HL-60/S4 treated with retinoic acid at 250 ng/mL for 4 days and 3 days (cell line): Measurements from ENCODE around the gene PCMTD2.

Experiments used
- in situ Hi-C: fragments of 300-500 bp; cut with MboI; formaldehyde crosslinking; loops from 2 replicates; pipeline ENCODE4 v1.7.0; 2022; ENCODE audit warnings: low sequenced_read_pairs

The PCMTD2 gene

GRCh38 chr20:64238115-64238825 lies 17.3 kb upstream of the PCMTD2 start:
- in situ Hi-C loops = no loop called here

GRCh38 chr20:64238851-64239387 lies 16.6 kb upstream of the PCMTD2 start:
- in situ Hi-C loops = no loop called here

DNA sequence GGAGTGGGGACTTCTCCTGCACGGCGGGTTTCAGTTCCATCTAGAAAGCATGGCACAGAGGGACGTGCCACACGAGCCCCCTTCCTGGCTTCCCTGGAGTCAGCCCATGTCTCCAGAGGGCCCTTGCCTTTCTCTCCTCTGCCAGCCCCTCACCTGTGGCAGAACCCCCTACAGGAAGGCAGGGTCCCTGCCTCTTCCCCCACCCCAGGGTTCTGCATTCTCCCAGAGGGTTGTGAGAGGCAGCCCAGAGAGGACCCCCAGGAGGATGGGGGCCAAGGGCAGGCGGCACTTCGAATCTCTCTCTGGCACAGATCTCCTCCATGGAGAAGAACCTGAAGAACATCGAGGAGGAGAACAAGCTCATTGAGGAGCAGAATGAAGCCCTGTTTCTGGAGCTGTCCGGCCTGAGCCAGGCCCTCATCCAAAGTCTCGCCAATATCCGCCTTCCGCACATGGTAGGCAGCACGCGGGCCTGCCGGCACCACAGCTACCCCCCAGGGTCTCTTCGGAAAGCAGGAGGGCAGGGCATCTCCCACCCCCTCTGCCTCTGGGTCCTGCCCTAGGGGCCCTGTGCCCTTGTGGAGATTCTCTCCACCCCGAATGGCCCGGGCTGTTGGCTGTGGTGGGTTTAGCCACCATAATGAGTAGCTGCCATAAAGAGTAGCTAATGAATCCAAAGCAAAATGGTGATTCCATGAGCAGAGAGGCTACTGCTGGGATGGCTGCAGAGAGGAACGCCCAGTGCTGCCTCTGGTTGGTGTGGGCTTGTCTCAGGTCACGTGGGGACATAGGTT lies 15.9 kb upstream of the PCMTD2 start:
- in situ Hi-C loops = no loop called here

GRCh38 chr20:64240243-64241015 lies 15.1 kb upstream of the PCMTD2 start:
- in situ Hi-C loops = no loop called here

GRCh38 chr20:64241061-64241460 lies 14.5 kb upstream of the PCMTD2 start:
- in situ Hi-C loops = no loop called here

DNA sequence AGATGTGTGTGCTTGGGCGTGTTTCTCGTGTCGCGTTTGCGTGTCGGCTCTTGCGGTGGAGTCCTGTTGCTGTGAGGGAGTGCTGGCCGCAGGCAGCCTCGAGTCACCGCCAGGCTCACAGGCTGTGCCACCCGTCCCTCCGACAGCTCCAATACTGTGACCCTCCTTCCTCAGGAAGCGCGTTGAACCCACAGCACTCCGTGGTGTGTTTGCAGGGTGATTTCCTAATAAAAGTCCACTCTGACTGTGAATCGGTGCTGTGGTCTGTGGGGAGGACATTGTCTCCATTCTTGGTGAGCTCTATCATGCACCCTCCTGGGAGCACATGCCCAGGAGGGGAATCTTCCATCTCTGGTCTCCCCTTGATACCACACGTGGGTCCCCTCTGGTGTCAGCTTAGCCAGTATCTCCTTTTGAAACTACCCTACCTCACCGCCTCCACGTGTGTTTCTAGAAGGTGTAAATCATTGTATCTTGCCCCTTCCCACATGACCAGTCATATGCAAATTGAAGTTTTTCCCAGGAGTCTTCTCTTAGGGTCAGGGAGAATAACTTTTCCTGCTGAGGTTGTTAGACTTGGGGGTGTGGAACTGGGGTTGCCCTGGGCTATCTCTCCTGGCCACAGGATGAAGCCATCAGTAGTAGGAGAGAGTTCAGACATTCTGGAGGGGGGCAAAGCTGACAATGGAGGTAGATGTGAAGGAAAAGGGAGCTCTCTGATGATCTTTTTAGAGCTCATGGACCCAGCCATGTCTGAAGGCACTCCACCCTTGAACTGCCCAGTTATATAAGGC lies 13.3 kb upstream of the PCMTD2 start:
- in situ Hi-C loops = no loop called here

- in situ Hi-C loops = no loop called here
Observed at GRCh38 chr20:64242797-64243475, 12.6 kb upstream of the PCMTD2 start.

GRCh38 chr20:64244281-64244805 lies 11.2 kb upstream of the PCMTD2 start:
- in situ Hi-C loops = no loop called here

DNA sequence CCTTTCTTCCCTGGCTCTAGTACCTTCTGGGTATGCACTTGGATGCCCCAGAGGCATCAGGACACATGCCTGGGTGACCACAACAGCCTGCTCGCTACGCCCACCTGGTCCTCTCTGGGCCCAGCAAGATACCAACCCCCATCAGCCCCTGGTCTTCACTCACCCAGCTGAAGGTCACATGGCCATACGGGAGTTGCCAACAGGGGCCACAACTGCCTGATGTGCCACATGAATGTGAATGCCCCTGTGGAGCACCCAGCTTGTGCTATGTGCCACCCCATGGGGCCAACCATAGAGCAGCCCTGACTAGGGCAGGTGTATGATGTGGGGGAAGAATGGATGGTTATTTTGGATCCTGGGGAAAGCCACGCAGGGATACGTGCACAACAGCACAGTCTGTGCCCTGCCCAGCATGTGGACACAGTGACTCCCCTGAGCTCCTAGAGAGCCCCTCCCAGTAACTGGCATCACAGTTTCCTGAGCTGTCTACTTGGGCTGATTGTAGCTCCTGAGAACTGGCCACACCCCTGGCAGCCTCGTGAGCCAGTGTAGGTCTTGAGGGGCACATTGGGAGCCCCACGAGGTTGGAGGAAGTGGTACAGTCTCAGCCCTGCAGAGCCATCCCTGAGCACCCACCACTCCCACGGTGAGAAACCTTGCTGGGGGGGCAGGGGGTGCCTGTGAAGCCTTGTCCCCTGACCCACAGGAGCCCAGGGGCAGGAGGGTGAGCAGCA lies 10.5 kb upstream of the PCMTD2 start:
- in situ Hi-C loops = no loop called here

- in situ Hi-C loops = no loop called here
Observed at GRCh38 chr20:64245746-64246595, 9.6 kb upstream of the PCMTD2 start.

DNA sequence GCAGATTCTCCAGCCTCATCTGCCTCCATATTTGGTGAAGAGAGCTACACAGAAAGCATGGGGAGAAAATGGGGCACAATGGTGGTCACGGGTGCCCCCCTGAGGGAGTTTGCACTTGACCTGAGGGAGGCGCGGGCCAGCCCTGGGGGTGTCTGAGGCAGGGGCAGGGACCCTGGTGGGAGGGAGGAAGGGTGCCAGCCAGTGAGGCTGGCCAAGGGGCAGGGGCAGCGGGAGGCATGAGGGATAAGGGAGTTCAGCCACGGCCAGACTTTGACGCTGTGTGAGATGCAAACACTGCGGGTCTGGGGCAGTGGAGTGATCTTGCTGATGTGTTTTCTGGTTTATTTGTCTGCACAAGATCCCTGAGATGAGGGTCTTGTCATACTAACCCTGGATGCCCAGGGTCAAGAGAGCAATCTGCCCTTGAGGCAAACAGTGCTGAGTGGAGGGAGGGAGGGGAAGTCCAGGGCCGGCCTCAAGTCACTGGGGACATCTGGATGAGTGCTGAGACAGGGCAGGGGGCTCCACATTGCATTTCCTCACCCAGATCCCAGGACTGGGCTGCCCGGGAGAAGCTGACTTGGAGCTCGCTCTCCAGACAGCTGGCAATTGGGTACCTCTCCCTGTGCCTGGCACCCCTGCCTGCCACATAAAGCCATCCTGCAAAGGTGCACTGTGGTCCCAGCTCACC lies 8.8 kb upstream of the PCMTD2 start:
- in situ Hi-C loops = no loop called here

DNA sequence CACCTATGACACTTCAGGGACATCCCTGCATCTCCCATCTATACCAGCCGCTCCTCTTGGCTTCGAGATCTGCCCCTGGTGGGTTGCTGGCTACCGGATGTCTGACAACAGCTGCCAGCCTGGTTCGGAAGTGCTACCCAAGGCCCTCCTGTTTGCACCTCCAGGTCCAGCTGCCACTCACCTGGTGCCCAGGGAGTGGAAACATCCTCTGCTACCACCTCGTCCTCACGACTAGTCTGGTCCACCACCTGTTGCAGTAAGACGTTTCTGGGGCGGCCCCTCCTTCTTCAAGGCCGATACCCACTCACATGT lies 8.3 kb upstream of the PCMTD2 start:
- in situ Hi-C loops = no loop called here

GRCh38 chr20:64247970-64248841 lies 7.3 kb upstream of the PCMTD2 start:
- in situ Hi-C loops = no loop called here

- in situ Hi-C loops = no loop called here
Observed at GRCh38 chr20:64250027-64250426, 5.5 kb upstream of the PCMTD2 start.

GRCh38 chr20:64253000-64253383 lies 2.6 kb upstream of the PCMTD2 start:
- in situ Hi-C loops = no loop called here

DNA sequence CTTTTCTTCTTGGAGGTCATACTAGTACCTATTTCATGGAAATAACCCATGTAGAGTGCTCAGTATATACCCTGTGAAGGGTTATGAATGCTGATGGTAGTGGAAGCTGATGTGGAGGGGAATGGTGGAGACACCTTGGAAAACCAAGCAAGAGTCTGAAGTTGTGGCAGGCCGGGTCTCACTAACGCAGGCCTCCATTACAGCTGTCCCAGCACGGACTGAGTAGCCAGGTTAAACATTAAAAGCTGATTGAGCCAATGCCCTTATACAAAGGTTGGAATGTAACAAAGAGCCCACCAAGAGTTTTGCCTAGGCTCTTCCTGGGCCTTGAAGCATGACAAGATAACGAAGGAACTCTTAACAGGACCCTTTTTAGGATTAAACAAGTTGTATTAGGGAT lies 2.1 kb upstream of the PCMTD2 start:
- in situ Hi-C loops = no loop called here

DNA sequence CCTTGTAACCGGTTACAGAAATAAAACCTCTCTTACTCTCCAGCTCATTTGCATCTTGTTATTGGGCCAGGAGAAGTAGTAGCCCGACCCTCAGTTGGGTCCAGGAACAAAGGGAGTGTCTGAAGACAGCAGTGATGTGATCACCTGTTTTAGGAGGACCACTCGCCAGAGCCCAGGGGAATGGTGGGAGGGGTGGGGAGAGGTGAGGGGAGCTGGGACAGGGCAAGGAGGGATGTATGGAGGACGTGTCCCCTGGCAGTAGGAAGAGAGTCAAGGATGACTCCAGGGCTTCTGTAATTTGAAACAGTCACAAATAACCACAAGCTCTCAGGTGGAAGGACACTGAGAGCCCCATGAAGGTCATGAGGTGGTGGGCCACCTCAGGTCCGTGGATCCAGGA lies 1.4 kb upstream of the PCMTD2 start:
- in situ Hi-C loops = no loop called here
